HG03280 (cell line): ENCODE measurements around the gene NSUN4.
"Not testable (repeated sequence)": the region's sequence is repeated elsewhere in the genome, so short reads cannot be mapped to it uniquely, and the experiment has no call there.

Source experiments
- ATAC-seq: cut with Tn5 transposase; IDR thresholded peaks from one replicate; pipeline ENCODE4 v1.9.1; 2021; ENCODE audit warnings: mild to moderate bottlenecking, moderate library complexity; ENCODE audit not compliant: unreplicated experiment

The NSUN4 gene

GRCh38 chr1:46325285-46326076 lies 15.1 kb upstream of the NSUN4 start:
- ATAC-seq: not testable (repeated sequence)

- ATAC-seq: not testable (repeated sequence)
These were observed 12.4 kb upstream of the NSUN4 start for GRCh38 chr1:46328182-46328581.

- ATAC-seq: not testable (repeated sequence)
These were observed 10.8 kb upstream of the NSUN4 start for GRCh38 chr1:46329807-46330206.

GRCh38 chr1:46330381-46330780 lies 10.2 kb upstream of the NSUN4 start:
- not testable (repeated sequence) for ATAC-seq

- not testable (repeated sequence) for ATAC-seq
These were observed 8.6 kb upstream of the NSUN4 start for GRCh38 chr1:46331786-46332540.

- peak; percentile 46 for ATAC-seq
These were observed 7.1 kb upstream of the NSUN4 start for GRCh38 chr1:46333300-46334029.

GRCh38 chr1:46334030-46334384 lies 6.6 kb upstream of the NSUN4 start:
- ATAC-seq: no peak

GRCh38 chr1:46335081-46335480 lies 5.5 kb upstream of the NSUN4 start:
- ATAC-seq: no peak

GRCh38 chr1:46337409-46337808 lies 3.2 kb upstream of the NSUN4 start:
- not testable (repeated sequence) for ATAC-seq

- ATAC-seq: no peak
These were observed 846 bp downstream of the NSUN4 start for GRCh38 chr1:46341222-46342083.

GRCh38 chr1:46342084-46342656 lies 1.6 kb downstream of the NSUN4 start:
- ATAC-seq: no peak

GRCh38 chr1:46342677-46343350 lies 2.2 kb downstream of the NSUN4 start:
- ATAC-seq: no peak

- ATAC-seq: no peak
These were observed 2.7 kb downstream of the NSUN4 start for GRCh38 chr1:46343351-46343695.

GRCh38 chr1:46343705-46344104 lies 3.1 kb downstream of the NSUN4 start:
- no peak for ATAC-seq

- no peak for ATAC-seq
These were observed 3.9 kb downstream of the NSUN4 start for GRCh38 chr1:46344481-46344880.

- no peak for ATAC-seq
These were observed 4.7 kb downstream of the NSUN4 start for GRCh38 chr1:46345281-46345680.

- no peak for ATAC-seq
These were observed 11.8 kb downstream of the NSUN4 start for GRCh38 chr1:46352363-46352762.

GRCh38 chr1:46355920-46356319 lies 15.3 kb downstream of the NSUN4 start:
- not testable (repeated sequence) for ATAC-seq

- ATAC-seq: no peak
These were observed 21.6 kb downstream of the NSUN4 start for GRCh38 chr1:46362158-46362557.

GRCh38 chr1:46363121-46363520 lies 22.5 kb downstream of the NSUN4 start:
- ATAC-seq: no peak
